Muscle of arm (tissue), 14 donors: ENCODE data around the gene XIRP2. TPM values are rescaled to one million over a fixed set of nuclear protein-coding genes. Genes with fewer than 3 reads are reported as not detected.

ENCODE experiments used
- DNase-seq: peaks from one replicate; pipeline ENCODE4 v3.0.0-alpha.2; 2013
- long read RNA-seq, 11 donors: transcript quantifications; one replicate each; lab custom pipeline, GENCODE V29; 2026
- polyA plus RNA-seq, 12 donors: library from polyadenylated mRNA; unstranded; fragments of 120-200 nt; gene quantifications; one replicate each; pipeline ENCODE4 v1.2.1, GENCODE V29; 2013; ENCODE audit not compliant: insufficient read length in 12 of 12

Gene XIRP2
- polyA plus RNA-seq, result 100 to 1,000 TPM in 10 of 12 donors, 10 to 100 TPM in 2; 51.4 to 230 (median 153) TPM
- long read RNA-seq, donor 1, result 0 reads
- long read RNA-seq, donor 2, partial matches to known transcripts, result 56 of 56 reads
- long read RNA-seq, donor 2, other reads (novel, unspliced or antisense), result 0 of 56 reads
- long read RNA-seq, donor 3, partial matches to known transcripts, result 15 of 16 reads
- long read RNA-seq, donor 3, other reads (novel, unspliced or antisense), result 0 of 16 reads
- long read RNA-seq, donor 4, partial matches to known transcripts, result 36 of 36 reads
- long read RNA-seq, donor 4, other reads (novel, unspliced or antisense), result 0 of 36 reads
- long read RNA-seq, donor 5, partial matches to known transcripts, result 113 of 115 reads
- long read RNA-seq, donor 5, other reads (novel, unspliced or antisense), result 0 of 115 reads
- long read RNA-seq, donor 6, partial matches to known transcripts, result 13 of 13 reads
- long read RNA-seq, donor 6, other reads (novel, unspliced or antisense), result 0 of 13 reads
- long read RNA-seq, donor 7, partial matches to known transcripts, result 16 of 17 reads
- long read RNA-seq, donor 7, other reads (novel, unspliced or antisense), result 0 of 17 reads
- long read RNA-seq, donor 8, partial matches to known transcripts, result 87 of 88 reads
- long read RNA-seq, donor 8, other reads (novel, unspliced or antisense), result 0 of 88 reads
- long read RNA-seq, donor 9, partial matches to known transcripts, result 13 of 13 reads
- long read RNA-seq, donor 9, other reads (novel, unspliced or antisense), result 0 of 13 reads
- long read RNA-seq, donor 10, partial matches to known transcripts, result 59 of 61 reads
- long read RNA-seq, donor 10, other reads (novel, unspliced or antisense), result 0 of 61 reads
- long read RNA-seq, donor 11, partial matches to known transcripts, result 46 of 46 reads
- long read RNA-seq, donor 11, other reads (novel, unspliced or antisense), result 0 of 46 reads

- DNase-seq, result no peak
These were observed at the start of gene XIRP2 for GRCh38 chr2:166888180-166888579. XIRP2 (plus strand) TSS chr2:166888480; CDS start chr2:166903483, 15,003 bp downstream.

GRCh38 chr2:166841152-166841551 lies 47.1 kb upstream of the XIRP2 start:
- DNase-seq, result no peak

- no peak for DNase-seq
These were observed 46.6 kb upstream of the XIRP2 start for GRCh38 chr2:166841679-166842078.

GRCh38 chr2:166844111-166844510 lies 44.2 kb upstream of the XIRP2 start:
- DNase-seq, result no peak

GRCh38 chr2:166862468-166863132 lies 25.7 kb upstream of the XIRP2 start:
- DNase-seq, result no peak

GRCh38 chr2:166867874-166868514 lies 20.3 kb upstream of the XIRP2 start:
- no peak for DNase-seq

GRCh38 chr2:166870346-166870745 lies 17.9 kb upstream of the XIRP2 start:
- DNase-seq, result no peak

- no peak for DNase-seq
These were observed 7.1 kb upstream of the XIRP2 start for GRCh38 chr2:166881177-166881576.

GRCh38 chr2:166882851-166883250 lies 5.4 kb upstream of the XIRP2 start:
- no peak for DNase-seq

GRCh38 chr2:166891727-166892126 lies 3.4 kb downstream of the XIRP2 start:
- DNase-seq, result no peak

- DNase-seq, result no peak
These were observed 4.1 kb downstream of the XIRP2 start for GRCh38 chr2:166892397-166892796.

GRCh38 chr2:166895243-166895642 lies 7.0 kb downstream of the XIRP2 start:
- no peak for DNase-seq

GRCh38 chr2:166897666-166898065 lies 9.4 kb downstream of the XIRP2 start:
- no peak for DNase-seq

- no peak for DNase-seq
These were observed 11.4 kb downstream of the XIRP2 start for GRCh38 chr2:166899676-166900075.

GRCh38 chr2:166900700-166901099 lies 12.4 kb downstream of the XIRP2 start:
- DNase-seq, result no peak

GRCh38 chr2:166901336-166901735 lies 13.1 kb downstream of the XIRP2 start:
- peak; percentile 6 for DNase-seq

- DNase-seq, result no peak
These were observed 28.7 kb downstream of the XIRP2 start for GRCh38 chr2:166916987-166917386.

GRCh38 chr2:166917415-166917814 lies 29.1 kb downstream of the XIRP2 start:
- DNase-seq, result no peak

GRCh38 chr2:166921261-166921896 lies 33.1 kb downstream of the XIRP2 start:
- no peak for DNase-seq

GRCh38 chr2:166924967-166925366 lies 36.7 kb downstream of the XIRP2 start:
- no peak for DNase-seq

- DNase-seq, result no peak
These were observed 38.4 kb downstream of the XIRP2 start for GRCh38 chr2:166926657-166927056.
